MCF 10A (cell line): ENCODE measurements around the gene LHX3. TPM values are rescaled to one million over a fixed set of nuclear protein-coding genes. Genes with fewer than 3 reads are reported as not detected.

ENCODE experiments used
- BruUV-seq: library from RNA; stranded (reverse); fragments of 400-500 nt; replicated peaks from 2 replicates; lab custom pipeline; 2021; lab: Mats Ljungman, UMichigan
- CTCF ChIA-PET: fragments of 300-600 bp; sonication (Branson Sonifier 250); formaldehyde crosslinking; extraction: SDS; loops from one replicate; lab custom pipeline; 2021; ENCODE audit warnings: antibody characterized with exemption, inconsistent platforms; lab: Yijun Ruan, JAX
- POLR2A ChIA-PET: fragments of 300-600, 350-650 bp; sonication (Branson Sonifier 250); formaldehyde crosslinking; extraction: SDS; loops from one replicate; lab custom pipeline; 2020; ENCODE audit warnings: antibody characterized with exemption, inconsistent platforms; lab: Yijun Ruan, JAX
- DNase-seq: peaks from one replicate; pipeline ENCODE4 v3.0.0-alpha.2; 2018; ENCODE audit not compliant: unreplicated experiment
- H3K27ac Mint-ChIP-seq: one replicate; pipeline ENCODE4 v1.8.0; 2022; ENCODE audit warnings: mild to moderate bottlenecking, low read depth, mixed read lengths; ENCODE audit not compliant: unreplicated experiment
- H3K27me3 Mint-ChIP-seq: one replicate; pipeline ENCODE4 v1.8.0; 2022; ENCODE audit warnings: mixed read lengths; ENCODE audit not compliant: insufficient read depth, unreplicated experiment
- H3K36me3 Mint-ChIP-seq: one replicate; pipeline ENCODE4 v1.8.0; 2022; ENCODE audit warnings: mild to moderate bottlenecking, moderate library complexity, mixed read lengths; ENCODE audit not compliant: insufficient read depth, unreplicated experiment
- H3K4me1 Mint-ChIP-seq: one replicate; pipeline ENCODE4 v1.8.0; 2022; ENCODE audit warnings: mixed read lengths; ENCODE audit not compliant: insufficient read depth, unreplicated experiment
- H3K4me3 Mint-ChIP-seq: one replicate; pipeline ENCODE4 v1.8.0; 2022; ENCODE audit warnings: mild to moderate bottlenecking, moderate library complexity, mixed read lengths; ENCODE audit not compliant: unreplicated experiment
- H3K9me3 Mint-ChIP-seq: one replicate; pipeline ENCODE4 v1.8.0; 2022; ENCODE audit warnings: mixed read lengths; ENCODE audit not compliant: unreplicated experiment
- intact Hi-C: fragments of 100-400 bp; cut with micrococcal nuclease; formaldehyde crosslinking; loops from 2 replicates; pipeline ENCODE4 v1.14.1; 2022
- total RNA-seq: library from RNA; stranded (reverse); gene quantifications from 2 replicates; pipeline ENCODE4 v1.2.3, GENCODE V29; 2022
- TF ChIP-seq, protein P1 (sequence below): fragments of 200-600 bp; IDR thresholded peaks from one replicate; pipeline ENCODE4 v1.8.0; 2022; ENCODE audit warnings: antibody characterized with exemption, mild to moderate bottlenecking; ENCODE audit not compliant: unreplicated experiment

Gene LHX3
- total RNA-seq, 1 experiment from 2014 or later, result 0.26 TPM

DNA sequence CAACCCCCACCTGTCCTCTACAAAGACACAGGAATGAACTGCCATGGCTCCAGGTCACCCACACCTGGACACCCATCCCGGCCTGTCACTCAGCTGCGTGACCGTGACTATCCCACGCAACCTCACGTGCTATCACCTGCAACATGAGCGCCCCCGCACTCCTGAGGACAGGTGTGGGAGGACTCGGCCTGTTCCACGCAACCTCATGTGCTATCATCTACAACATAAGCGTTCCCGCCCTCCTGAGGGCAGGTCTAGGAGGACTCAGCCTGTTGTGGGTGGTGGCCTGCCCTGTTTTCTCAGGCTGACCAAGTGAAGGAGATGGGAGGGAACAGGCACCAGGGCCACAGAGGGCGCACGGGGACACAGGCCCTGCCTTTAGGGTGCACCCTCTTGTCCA is 36.6 kb upstream of the LHX3 start:
- TF ChIP-seq, protein P1, sequence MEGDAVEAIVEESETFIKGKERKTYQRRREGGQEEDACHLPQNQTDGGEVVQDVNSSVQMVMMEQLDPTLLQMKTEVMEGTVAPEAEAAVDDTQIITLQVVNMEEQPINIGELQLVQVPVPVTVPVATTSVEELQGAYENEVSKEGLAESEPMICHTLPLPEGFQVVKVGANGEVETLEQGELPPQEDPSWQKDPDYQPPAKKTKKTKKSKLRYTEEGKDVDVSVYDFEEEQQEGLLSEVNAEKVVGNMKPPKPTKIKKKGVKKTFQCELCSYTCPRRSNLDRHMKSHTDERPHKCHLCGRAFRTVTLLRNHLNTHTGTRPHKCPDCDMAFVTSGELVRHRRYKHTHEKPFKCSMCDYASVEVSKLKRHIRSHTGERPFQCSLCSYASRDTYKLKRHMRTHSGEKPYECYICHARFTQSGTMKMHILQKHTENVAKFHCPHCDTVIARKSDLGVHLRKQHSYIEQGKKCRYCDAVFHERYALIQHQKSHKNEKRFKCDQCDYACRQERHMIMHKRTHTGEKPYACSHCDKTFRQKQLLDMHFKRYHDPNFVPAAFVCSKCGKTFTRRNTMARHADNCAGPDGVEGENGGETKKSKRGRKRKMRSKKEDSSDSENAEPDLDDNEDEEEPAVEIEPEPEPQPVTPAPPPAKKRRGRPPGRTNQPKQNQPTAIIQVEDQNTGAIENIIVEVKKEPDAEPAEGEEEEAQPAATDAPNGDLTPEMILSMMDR, result no peak
- Mint-ChIP-seq H3K27me3 (no peaks in the 10 kb centered on the region), H3K4me3 (no peak overlapping the region), H3K36me3 (peaks cover 5% of the 10 kb centered on the region), H3K27ac (no peak overlapping the region), H3K4me1 (peaks cover 22% of the 10 kb centered on the region), H3K9me3 (no peaks in the 10 kb centered on the region)
- no TSS peak for BruUV-seq
- ChIA-PET POLR2A (no interaction called here), CTCF (interaction anchor here (0.6 to 1.6 kb wide), 2 partner anchors 15 to 345 kb away, joined by 3 to 5 read pairs; no protein-coding TSS in a partner anchor)
- DNase-seq, result no peak
- intact Hi-C loops, result no loop called here

DNA sequence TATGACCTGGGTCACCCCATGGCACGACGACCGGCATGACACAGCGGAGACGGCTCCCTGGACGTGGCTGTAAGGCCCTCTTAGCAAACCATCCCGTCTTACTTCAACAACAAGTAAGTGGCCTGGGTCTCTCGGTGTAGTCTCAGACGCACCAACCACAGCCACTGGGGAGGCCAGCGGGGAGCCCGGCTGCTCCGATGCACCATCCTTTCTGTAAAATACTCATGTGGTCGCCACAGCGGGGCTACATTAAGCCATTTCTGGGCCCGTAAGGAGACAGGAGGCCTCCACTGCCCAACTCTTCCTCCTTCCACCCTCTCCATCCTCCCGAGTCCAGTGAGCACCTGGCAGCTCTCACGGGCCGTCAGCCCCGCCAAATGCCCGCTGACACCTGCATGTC is 36.0 kb upstream of the LHX3 start:
- DNase-seq, result no peak
- Mint-ChIP-seq H3K36me3 (peaks cover 8% of the 10 kb centered on the region), H3K4me3 (no peak overlapping the region), H3K4me1 (peaks cover 22% of the 10 kb centered on the region), H3K9me3 (no peaks in the 10 kb centered on the region), H3K27ac (no peak overlapping the region), H3K27me3 (no peaks in the 10 kb centered on the region)
- intact Hi-C loops, result no loop called here
- no TSS peak for BruUV-seq
- TF ChIP-seq, protein P1, result no peak
- ChIA-PET POLR2A (no interaction called here), CTCF (interaction anchor here (1.5 kb wide), 1 partner anchor 15 kb away, joined by 3 read pairs; no protein-coding TSS in a partner anchor)

DNA sequence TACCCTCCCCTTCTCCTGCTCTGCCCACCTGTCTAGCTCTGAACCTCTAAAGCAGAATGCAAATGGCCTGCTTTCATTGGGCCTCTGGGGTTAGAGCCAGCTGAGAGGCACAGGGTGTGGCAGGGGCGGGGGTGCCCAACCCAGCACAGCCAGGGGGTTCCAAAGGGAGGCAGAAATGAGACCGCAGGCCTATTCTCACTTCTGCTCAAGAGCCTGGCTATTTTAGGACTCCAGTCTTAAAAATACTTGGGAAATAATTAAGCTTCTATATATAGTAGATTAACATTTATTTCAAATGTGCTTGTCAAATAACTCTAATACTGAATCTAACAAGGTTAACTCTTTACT is 35.0 kb upstream of the LHX3 start:
- DNase-seq, result no peak
- Mint-ChIP-seq H3K36me3 (peaks cover 16% of the 10 kb centered on the region), H3K9me3 (no peaks in the 10 kb centered on the region), H3K27me3 (no peaks in the 10 kb centered on the region), H3K27ac (no peak overlapping the region), H3K4me1 (peaks cover 21% of the 10 kb centered on the region), H3K4me3 (no peak overlapping the region)
- no TSS peak for BruUV-seq
- ChIA-PET POLR2A (no interaction called here), CTCF (interaction anchor here (1.5 kb wide), 1 partner anchor 14 kb away, joined by 3 read pairs; no protein-coding TSS in a partner anchor)
- intact Hi-C loops, result no loop called here
- TF ChIP-seq, protein P1, result no peak

DNA sequence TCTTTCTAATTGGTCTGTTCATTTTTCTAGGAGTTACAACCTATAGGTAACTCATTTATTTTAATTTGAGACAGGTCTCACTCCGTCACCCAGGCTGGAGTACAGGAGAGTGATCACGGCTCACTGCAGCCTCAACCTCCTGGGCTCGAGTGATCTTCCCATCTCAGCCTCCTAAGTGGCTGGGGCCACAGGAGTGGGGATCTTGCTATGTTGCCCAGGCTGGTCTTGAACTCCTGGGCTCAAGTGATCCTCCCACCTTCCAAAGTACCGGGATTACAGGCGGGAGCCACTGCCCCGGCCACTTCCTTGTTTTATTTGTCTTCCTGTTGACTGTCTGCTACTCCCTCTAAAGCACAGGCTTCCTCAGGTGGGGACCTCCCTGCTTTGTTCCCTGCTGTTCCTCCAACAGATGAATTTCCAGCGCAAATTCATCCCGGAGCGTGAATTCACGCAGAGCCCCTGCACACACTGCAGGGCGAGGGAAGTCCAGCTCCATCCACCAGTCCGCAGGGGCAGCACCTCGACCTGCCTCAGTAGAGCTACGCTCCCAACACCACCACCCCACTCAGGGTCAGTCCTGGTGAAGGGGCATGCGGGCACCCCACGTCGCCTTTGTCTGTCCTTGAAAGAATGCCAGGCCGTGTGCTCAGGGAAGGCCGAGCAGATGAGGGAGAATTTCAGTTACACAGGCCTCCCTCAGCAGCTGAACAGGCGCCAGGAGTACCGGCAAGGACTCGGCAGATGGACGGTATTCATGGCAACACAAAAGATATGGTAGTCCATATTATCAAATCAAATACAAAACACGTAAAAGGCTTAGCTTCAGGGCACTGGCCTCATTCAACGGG is 34.4 kb upstream of the LHX3 start:
- no peak overlapping the region for H3K4me3 Mint-ChIP-seq
- peaks cover 16% of the 10 kb centered on the region for H3K4me1 Mint-ChIP-seq
- DNase-seq, result no peak
- ChIA-PET POLR2A (no interaction called here), CTCF (interaction anchor here (1.5 kb wide), 1 partner anchor 13 kb away, joined by 3 read pairs; no protein-coding TSS in a partner anchor)
- no TSS peak for BruUV-seq
- peaks cover 18% of the 10 kb centered on the region for H3K36me3 Mint-ChIP-seq
- H3K9me3 Mint-ChIP-seq, result no peaks in the 10 kb centered on the region
- TF ChIP-seq, protein P1, result no peak
- H3K27me3 Mint-ChIP-seq, result no peaks in the 10 kb centered on the region
- no peak overlapping the region for H3K27ac Mint-ChIP-seq
- intact Hi-C loops, result no loop called here
